MM.1S (cell line): ENCODE measurements around the gene SFMBT2.

Source experiments
- DNase-seq: peaks from one replicate; pipeline ENCODE4 v3.0.0-alpha.2; 2015
- H2AFZ ChIP-seq: fragments of 300-600 bp; sonication (generic); 2 replicates; pipeline ENCODE4 v1.6.0; 2016; ENCODE audit warnings: antibody characterized with exemption, low read length
- H3F3A ChIP-seq: fragments of 300-600 bp; sonication (generic); 2 replicates; pipeline ENCODE4 v1.6.1; 2016; ENCODE audit warnings: mild to moderate bottlenecking, antibody characterized with exemption, low read length, moderate library complexity, mixed read lengths; ENCODE audit not compliant: insufficient read depth
- H3K27ac ChIP-seq: fragments of 300-600 bp; sonication (generic); 2 replicates; pipeline ENCODE4 v1.5.1; 2016; ENCODE audit warnings: mild to moderate bottlenecking, low read length
- H3K27me3 ChIP-seq: fragments of 300-600 bp; sonication (generic); replicated peaks from 2 replicates; pipeline ENCODE4 v1.6.0; 2016; ENCODE audit warnings: low read length; ENCODE audit not compliant: insufficient read depth
- H3K36me3 ChIP-seq: fragments of 300-600 bp; sonication (generic); replicated peaks from 2 replicates; pipeline ENCODE4 v1.6.1; 2016; ENCODE audit warnings: mild to moderate bottlenecking, low read length, mixed read lengths; ENCODE audit not compliant: insufficient read depth
- H3K4me1 ChIP-seq: fragments of 300-600 bp; sonication (generic); 2 replicates; pipeline ENCODE4 v1.6.1; 2016; ENCODE audit warnings: low read length, mixed read lengths
- H3K4me2 ChIP-seq: fragments of 300-600 bp; sonication (generic); 2 replicates; pipeline ENCODE4 v1.6.0; 2016; ENCODE audit warnings: low read depth, low read length
- H3K4me3 ChIP-seq: fragments of 300-600 bp; sonication (generic); 2 replicates; pipeline ENCODE4 v1.5.1; 2016; ENCODE audit warnings: low read length, mixed read lengths
- H3K79me2 ChIP-seq: fragments of 300-600 bp; sonication (generic); 2 replicates; pipeline ENCODE4 v1.6.1; 2016; ENCODE audit warnings: mixed run types, low read length, mixed read lengths
- H3K9ac ChIP-seq: fragments of 300-600 bp; sonication (generic); 2 replicates; pipeline ENCODE4 v1.6.1; 2016; ENCODE audit warnings: low read length, mixed read lengths
- H3K9me2 ChIP-seq: fragments of 300-600 bp; sonication (generic); replicated peaks from 2 replicates; pipeline ENCODE4 v1.6.1; 2016; ENCODE audit warnings: mild to moderate bottlenecking, low read length, mixed read lengths; ENCODE audit not compliant: insufficient read depth
- H3K9me3 ChIP-seq: fragments of 300-600 bp; sonication (generic); replicated peaks from 2 replicates; pipeline ENCODE4 v1.6.1; 2016; ENCODE audit warnings: mild to moderate bottlenecking, low read length, mixed read lengths; ENCODE audit not compliant: insufficient read depth
- H4K20me1 ChIP-seq: fragments of 300-600 bp; sonication (generic); 2 replicates; pipeline ENCODE4 v1.6.1; 2016; ENCODE audit warnings: mild to moderate bottlenecking, low read length, moderate library complexity, mixed read lengths; ENCODE audit not compliant: insufficient read depth
- CTCF ChIP-seq: fragments of 300-600 bp; sonication (generic); IDR thresholded peaks from 2 replicates; pipeline ENCODE4 v1.5.1; 2016; ENCODE audit warnings: antibody characterized with exemption, low read length, mixed read lengths
- EZH2 ChIP-seq: fragments of 300-600 bp; sonication (generic); optimal IDR thresholded peaks from 2 replicates; pipeline ENCODE3; 2017; ENCODE audit warnings: low read depth, mild to moderate bottlenecking, antibody characterized with exemption, low read length, mixed read lengths
- EZH2phosphoT487 ChIP-seq: fragments of 300-600 bp; sonication (generic); IDR thresholded peaks from 2 replicates; pipeline ENCODE4 v1.6.1; 2018; ENCODE audit warnings: antibody characterized with exemption, low read length

SFMBT2 gene

GRCh38 chr10:7405637-7406036, 5.2 kb downstream of the SFMBT2 start:
- peaks cover 13% of the 10 kb centered on the region; the same call in 1 of the 2 replicates for H3K4me1 ChIP-seq
- no peak for TF ChIP-seq EZH2
- no peak for TF ChIP-seq EZH2phosphoT487
- no peak for TF ChIP-seq CTCF
- H3K79me2 ChIP-seq: peaks cover 100% of the 10 kb centered on the region
- H3K27ac ChIP-seq: no peak overlapping the region
- peaks cover 62% of the 10 kb centered on the region for H4K20me1 ChIP-seq
- no peak overlapping the region for H2AFZ ChIP-seq
- no peak for DNase-seq
- no peaks in the 10 kb centered on the region for H3K9me3 ChIP-seq
- H3K9ac ChIP-seq: no peak overlapping the region
- no peaks in the 10 kb centered on the region; the same call in 1 of the 2 replicates for H3K36me3 ChIP-seq
- H3K27me3 ChIP-seq: no peaks in the 10 kb centered on the region
- no peaks in the 10 kb centered on the region for H3K9me2 ChIP-seq
- H3K4me3 ChIP-seq: no peak overlapping the region
- peaks cover 13% of the 10 kb centered on the region for H3F3A ChIP-seq
- H3K4me2 ChIP-seq: no peak overlapping the region

GRCh38 chr10:7403620-7404019, 7.2 kb downstream of the SFMBT2 start:
- Histone ChIP-seq H3K4me3 (no peak overlapping the region), H3K9me3 (no peaks in the 10 kb centered on the region), H3K27ac (no peak overlapping the region), H3K79me2 (peaks cover 100% of the 10 kb centered on the region), H3K4me1 (peaks cover 13% of the 10 kb centered on the region; the same call in 1 of the 2 replicates), H4K20me1 (peaks cover 79% of the 10 kb centered on the region), H3K9me2 (no peaks in the 10 kb centered on the region), H3K9ac (no peak overlapping the region), H2AFZ (no peak overlapping the region), H3F3A (no peaks in the 10 kb centered on the region; the same call in 1 of the 2 replicates), H3K27me3 (no peaks in the 10 kb centered on the region), H3K36me3 (no peaks in the 10 kb centered on the region; the same call in 1 of the 2 replicates), H3K4me2 (no peak overlapping the region)
- TF ChIP-seq EZH2: no peak
- no peak for TF ChIP-seq CTCF
- TF ChIP-seq EZH2phosphoT487: no peak
- DNase-seq: no peak

GRCh38 chr10:7401782-7402181, 9.1 kb downstream of the SFMBT2 start:
- no peaks in the 10 kb centered on the region; the same call in 1 of the 2 replicates for H3F3A ChIP-seq
- peaks cover 7% of the 10 kb centered on the region; the same call in 1 of the 2 replicates for H3K4me1 ChIP-seq
- H3K27me3 ChIP-seq: no peaks in the 10 kb centered on the region
- no peak overlapping the region for H3K4me2 ChIP-seq
- H3K36me3 ChIP-seq: no peaks in the 10 kb centered on the region; the same call in 1 of the 2 replicates
- H3K9me2 ChIP-seq: no peaks in the 10 kb centered on the region
- H2AFZ ChIP-seq: no peak overlapping the region
- no peak for TF ChIP-seq EZH2
- TF ChIP-seq EZH2phosphoT487: no peak
- no peak for TF ChIP-seq CTCF
- H4K20me1 ChIP-seq: peaks cover 88% of the 10 kb centered on the region
- H3K9ac ChIP-seq: no peak overlapping the region
- DNase-seq: no peak
- no peaks in the 10 kb centered on the region for H3K9me3 ChIP-seq
- no peak overlapping the region for H3K27ac ChIP-seq
- H3K79me2 ChIP-seq: peaks cover 99% of the 10 kb centered on the region
- no peak overlapping the region for H3K4me3 ChIP-seq
